ENCODE data around the gene MAP3K9. TPM values are rescaled to one million over a fixed set of nuclear protein-coding genes. Genes with fewer than 3 reads are reported as not detected.

Gene MAP3K9
- total RNA-seq, 4 donors from 2014 or later, result 0.20 to 1.5 (median 0.59) TPM

DNA sequence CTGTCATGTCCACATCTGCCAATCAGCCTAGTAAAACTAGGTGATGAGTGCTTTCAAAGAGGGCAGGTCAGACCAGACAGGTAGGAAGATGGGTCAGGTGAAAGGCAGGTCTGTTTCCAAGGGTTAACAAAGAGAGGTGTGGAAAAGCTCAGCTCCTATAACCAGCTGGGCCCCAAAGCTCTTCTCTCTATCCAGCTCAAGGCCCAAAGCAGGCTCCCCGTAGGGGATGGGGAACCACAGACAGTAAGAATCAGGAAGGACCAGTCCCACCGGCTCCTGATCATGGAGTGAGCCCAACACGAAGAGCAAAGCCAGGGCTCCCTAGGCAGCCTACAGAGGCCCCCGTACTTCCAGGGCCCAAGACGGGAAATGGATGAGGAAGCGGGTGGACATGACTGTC is 84.4 kb downstream of the MAP3K9 start:
- TF ChIP-seq EP300 (IDR thresholded peaks at IDR 0.05), result no peak
- no peak for TF ChIP-seq POLR2A (IDR thresholded peaks at IDR 0.05)
- TF ChIP-seq, protein P1, sequence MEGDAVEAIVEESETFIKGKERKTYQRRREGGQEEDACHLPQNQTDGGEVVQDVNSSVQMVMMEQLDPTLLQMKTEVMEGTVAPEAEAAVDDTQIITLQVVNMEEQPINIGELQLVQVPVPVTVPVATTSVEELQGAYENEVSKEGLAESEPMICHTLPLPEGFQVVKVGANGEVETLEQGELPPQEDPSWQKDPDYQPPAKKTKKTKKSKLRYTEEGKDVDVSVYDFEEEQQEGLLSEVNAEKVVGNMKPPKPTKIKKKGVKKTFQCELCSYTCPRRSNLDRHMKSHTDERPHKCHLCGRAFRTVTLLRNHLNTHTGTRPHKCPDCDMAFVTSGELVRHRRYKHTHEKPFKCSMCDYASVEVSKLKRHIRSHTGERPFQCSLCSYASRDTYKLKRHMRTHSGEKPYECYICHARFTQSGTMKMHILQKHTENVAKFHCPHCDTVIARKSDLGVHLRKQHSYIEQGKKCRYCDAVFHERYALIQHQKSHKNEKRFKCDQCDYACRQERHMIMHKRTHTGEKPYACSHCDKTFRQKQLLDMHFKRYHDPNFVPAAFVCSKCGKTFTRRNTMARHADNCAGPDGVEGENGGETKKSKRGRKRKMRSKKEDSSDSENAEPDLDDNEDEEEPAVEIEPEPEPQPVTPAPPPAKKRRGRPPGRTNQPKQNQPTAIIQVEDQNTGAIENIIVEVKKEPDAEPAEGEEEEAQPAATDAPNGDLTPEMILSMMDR (IDR thresholded peaks at IDR 0.05), result no peak
- no peak for DNase-seq (ENCODE audit: low spot score in 2 of 2)
- WGBS, 2 donors, result 85 to 88% methylated on average over 6 of the region's 6 CpGs

DNA sequence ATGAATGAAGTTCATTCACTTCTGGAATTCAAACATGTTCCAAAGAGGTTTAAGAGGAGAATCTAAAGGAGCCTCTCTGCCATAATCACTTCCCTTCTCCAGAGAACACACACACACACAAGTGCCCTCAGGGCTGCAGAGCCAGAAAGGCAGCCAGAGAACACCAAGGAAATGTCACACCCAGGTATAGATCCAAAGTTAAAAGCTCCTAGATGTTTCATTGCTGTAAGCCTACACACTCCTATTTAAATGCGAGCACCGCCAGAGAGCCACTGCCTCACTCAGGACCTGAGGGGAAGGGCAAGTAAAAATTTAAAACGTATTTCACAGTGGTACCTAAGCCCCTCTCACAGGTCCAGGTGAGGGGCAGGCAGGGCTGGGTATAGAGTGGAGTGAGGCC is 85.2 kb downstream of the MAP3K9 start:
- TF ChIP-seq, protein P1 (IDR thresholded peaks at IDR 0.05), result no peak
- TF ChIP-seq POLR2A (IDR thresholded peaks at IDR 0.05) (no peak), EP300 (IDR thresholded peaks at IDR 0.05) (no peak)
- WGBS, 2 donors, result 68 to 88% methylated on average over 3 of the region's 3 CpGs
- no peak overlapping the region for H3K27ac ChIP-seq
- no peak overlapping the region for H3K4me3 ChIP-seq
- no peaks in the 10 kb centered on the region for H3K9me3 ChIP-seq
- no peaks in the 10 kb centered on the region for H3K27me3 ChIP-seq
- H3K36me3 ChIP-seq, result no peaks in the 10 kb centered on the region
- DNase-seq (ENCODE audit: low spot score in 2 of 2), result no peak
- H3K4me1 ChIP-seq, result peaks cover 0 to 5% (median 0%) of the 10 kb centered on the region in 4 donors

More for the DNA sequence above, 84.4 kb downstream of the MAP3K9 start:
- Histone ChIP-seq H3K36me3 (no peaks in the 10 kb centered on the region), H3K27ac (no peak overlapping the region), H3K27me3 (no peaks in the 10 kb centered on the region), H3K9me3 (no peaks in the 10 kb centered on the region), H3K4me1 (peaks cover 0 to 5% (median 0%) of the 10 kb centered on the region in 4 donors), H3K4me3 (no peak overlapping the region)

- H3K9me3 ChIP-seq, result no peaks in the 10 kb centered on the region
- no peaks in the 10 kb centered on the region for H3K27me3 ChIP-seq
- H3K4me1 ChIP-seq, result peaks cover 0 to 5% (median 0%) of the 10 kb centered on the region in 4 donors
- TF ChIP-seq, protein P1 (IDR thresholded peaks at IDR 0.05), result no peak
- TF ChIP-seq POLR2A (IDR thresholded peaks at IDR 0.05) (no peak), EP300 (IDR thresholded peaks at IDR 0.05) (no peak)
- no peaks in the 10 kb centered on the region for H3K36me3 ChIP-seq
- no peak overlapping the region for H3K4me3 ChIP-seq
- WGBS, 2 donors, result 76 to 90% methylated on average over 5 of the region's 5 CpGs
- no peak overlapping the region for H3K27ac ChIP-seq
- no peak for DNase-seq (ENCODE audit: low spot score in 2 of 2)
These were observed 86.0 kb downstream of the MAP3K9 start for GRCh38 chr14:70723276-70723675.

- Histone ChIP-seq H3K36me3 (no peaks in the 10 kb centered on the region), H3K4me1 (peaks cover 0 to 5% (median 0%) of the 10 kb centered on the region in 4 donors), H3K27ac (no peak overlapping the region), H3K27me3 (no peaks in the 10 kb centered on the region), H3K9me3 (no peaks in the 10 kb centered on the region), H3K4me3 (no peak overlapping the region)
- DNase-seq (ENCODE audit: low spot score in 2 of 2), result no peak
- TF ChIP-seq EP300 (IDR thresholded peaks at IDR 0.05) (no peak), POLR2A (IDR thresholded peaks at IDR 0.05) (no peak)
- TF ChIP-seq, protein P1 (IDR thresholded peaks at IDR 0.05), result no peak
- WGBS, 2 donors, result 69 to 76% methylated on average over 3 of the region's 3 CpGs
These were observed 86.9 kb downstream of the MAP3K9 start for GRCh38 chr14:70722418-70722817.

GRCh38 chr14:70721542-70721941 is 87.8 kb downstream of the MAP3K9 start:
- Histone ChIP-seq H3K4me3 (no peak overlapping the region), H3K4me1 (no peaks in the 10 kb centered on the region), H3K36me3 (no peaks in the 10 kb centered on the region), H3K27ac (no peak overlapping the region), H3K27me3 (no peaks in the 10 kb centered on the region), H3K9me3 (no peaks in the 10 kb centered on the region)
- no peak for DNase-seq (ENCODE audit: low spot score in 2 of 2)
- WGBS, 2 donors, result 35 to 44% methylated on average over 2 of the region's 2 CpGs
- TF ChIP-seq, protein P1 (IDR thresholded peaks at IDR 0.05), result no peak
- TF ChIP-seq EP300 (IDR thresholded peaks at IDR 0.05), result no peak
- TF ChIP-seq POLR2A (IDR thresholded peaks at IDR 0.05), result no peak
